Measurements from ENCODE around the gene CAMTA2. TPM values are rescaled to one million over a fixed set of nuclear protein-coding genes. Genes with fewer than 3 reads are reported as not detected.
"Not testable (repeated sequence)": the region's sequence is repeated elsewhere in the genome, so short reads cannot be mapped to it uniquely, and the experiment has no call there.

The CAMTA2 gene
- total RNA-seq, 2 donors from 2014 or later, result 49.1 to 52.2 TPM

GRCh38 chr17:4938688-4939545 lies 48.6 kb downstream of the CAMTA2 start:
- intact Hi-C loops (cut with DNase I, micrococcal nuclease), result no loop called here
- ATAC-seq (peak; percentile 6), DNase-seq (no peak)

DNA sequence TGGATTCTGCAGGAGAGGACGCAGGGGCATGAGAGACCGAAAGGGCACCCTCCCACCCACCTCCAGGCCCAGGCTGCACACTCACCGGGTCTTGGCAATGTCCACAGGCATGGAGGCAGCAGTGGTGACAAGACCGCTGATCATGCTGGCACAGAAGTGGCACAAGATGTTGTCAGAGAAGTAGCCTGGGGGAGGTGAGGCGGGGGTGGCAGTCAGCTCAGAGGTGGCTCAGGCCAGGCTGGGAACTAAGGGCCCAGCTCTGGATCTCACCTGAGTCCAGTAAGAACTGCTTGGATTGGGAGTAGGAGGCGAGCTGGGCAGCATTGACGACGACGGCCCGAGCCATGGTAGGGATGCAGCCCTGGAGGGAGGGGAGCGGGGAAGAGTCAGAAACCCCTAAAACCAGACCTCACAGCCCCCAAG lies 49.4 kb downstream of the CAMTA2 start:
- no peak for DNase-seq
- intact Hi-C loops (cut with DNase I, micrococcal nuclease), result no loop called here
- ATAC-seq, result no peak

DNA sequence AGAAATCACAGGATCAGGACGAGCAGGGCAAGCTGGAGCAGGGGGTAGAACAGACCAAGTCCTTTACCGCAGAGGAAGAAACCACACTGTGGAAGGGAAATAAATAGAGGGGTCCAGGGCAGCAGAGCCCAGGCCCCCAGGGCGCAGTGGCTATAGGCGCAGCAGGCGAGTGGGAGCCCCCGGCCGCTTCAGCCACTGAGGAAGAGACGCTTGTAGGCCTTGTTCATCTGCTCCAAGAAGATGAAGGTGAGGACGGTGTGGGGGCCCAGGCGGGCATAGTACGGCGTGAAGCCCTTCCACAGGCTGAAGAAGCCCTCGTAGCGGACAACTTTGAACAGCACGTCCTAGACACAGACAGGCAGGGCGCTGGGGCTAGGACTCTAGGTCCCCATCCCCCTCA lies 49.9 kb downstream of the CAMTA2 start:
- intact Hi-C loops (cut with DNase I, micrococcal nuclease), result no loop called here
- ATAC-seq (no peak), DNase-seq (no peak)

GRCh38 chr17:4936436-4936835 lies 51.0 kb downstream of the CAMTA2 start:
- ATAC-seq (no peak), DNase-seq (no peak)
- intact Hi-C loops (cut with DNase I, micrococcal nuclease), result no loop called here

- ATAC-seq (no peak), DNase-seq (no peak)
- intact Hi-C loops (cut with DNase I, micrococcal nuclease), result no loop called here
These were observed 51.8 kb downstream of the CAMTA2 start for GRCh38 chr17:4935650-4936049.

DNA sequence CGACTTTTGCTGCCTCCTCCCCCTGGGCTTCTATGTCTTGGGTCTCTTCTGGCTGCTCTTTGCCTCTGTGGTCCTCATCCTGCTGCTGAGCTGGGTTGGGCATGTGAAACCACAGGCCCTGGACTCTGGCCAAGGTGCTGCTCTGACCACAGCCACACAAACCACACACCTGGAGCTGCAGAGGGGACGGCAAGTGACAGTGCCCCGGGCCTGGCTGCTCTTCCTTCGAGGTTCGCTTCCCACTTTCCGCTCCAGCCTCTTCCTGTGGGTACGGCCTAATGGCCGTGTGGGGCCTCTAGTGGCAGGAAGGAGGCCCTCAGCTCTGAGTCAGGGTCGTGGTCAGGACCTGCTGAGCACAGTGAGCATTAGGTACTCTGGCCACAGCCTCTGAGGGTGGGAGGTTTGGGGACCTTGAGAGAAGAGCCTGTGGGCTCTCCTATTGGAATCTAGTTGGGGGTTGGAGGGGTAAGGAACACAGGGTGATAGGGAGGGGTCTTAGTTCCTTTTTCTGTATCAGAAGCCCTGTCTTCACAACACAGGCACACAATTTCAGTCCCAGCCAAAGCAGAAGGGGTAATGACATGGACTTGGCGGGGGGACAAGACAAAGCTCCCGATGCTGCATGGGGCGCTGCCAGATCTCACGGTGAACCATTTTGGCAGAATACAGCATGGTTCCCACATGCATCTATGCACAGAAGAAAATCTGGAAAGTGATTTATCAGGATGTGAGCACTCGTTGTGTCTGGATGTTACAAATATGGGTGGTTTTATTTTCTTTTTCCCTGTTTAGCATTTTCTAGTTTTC lies 53.1 kb downstream of the CAMTA2 start:
- intact Hi-C loops (cut with DNase I, micrococcal nuclease), result no loop called here
- DNase-seq (peak in 1 of 2 donors; percentile 63), ATAC-seq (peak; percentile 26)

- DNase-seq, result no peak
- ATAC-seq, result no peak
- intact Hi-C loops (cut with DNase I, micrococcal nuclease), result no loop called here
These were observed 53.8 kb downstream of the CAMTA2 start for GRCh38 chr17:4933646-4934045.

- ATAC-seq (no peak), DNase-seq (no peak)
- intact Hi-C loops (cut with DNase I, micrococcal nuclease), result no loop called here
These were observed 54.7 kb downstream of the CAMTA2 start for GRCh38 chr17:4932756-4933155.

DNA sequence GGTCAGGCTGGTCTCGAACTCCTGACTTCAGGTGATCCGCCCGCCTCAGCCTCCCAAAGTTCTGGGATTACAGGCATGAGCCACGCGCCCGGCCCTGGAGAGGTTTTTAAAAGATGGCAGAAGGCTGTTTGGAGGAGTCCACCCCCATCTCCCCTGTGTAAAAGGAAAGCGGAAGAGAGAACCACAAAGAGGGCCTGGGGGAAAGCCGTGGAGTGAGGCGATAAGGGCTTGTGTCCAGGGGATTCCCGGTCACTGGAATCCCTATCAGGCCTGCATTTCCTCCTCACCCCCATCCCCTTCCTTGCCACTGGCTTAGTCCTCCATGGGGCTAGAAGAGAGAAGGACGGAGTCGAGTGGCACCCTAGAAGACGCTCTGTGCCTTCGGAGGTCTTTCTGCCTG lies 55.5 kb downstream of the CAMTA2 start, which contains the start of gene GP1BA:
GP1BA (plus strand) TSS at position 315 of the 400 bp plus-strand sequence. CDS start 328 bp downstream, outside the sequence.
- ATAC-seq (no peak), DNase-seq (no peak)
- intact Hi-C loops (cut with DNase I, micrococcal nuclease), result no loop called here

DNA sequence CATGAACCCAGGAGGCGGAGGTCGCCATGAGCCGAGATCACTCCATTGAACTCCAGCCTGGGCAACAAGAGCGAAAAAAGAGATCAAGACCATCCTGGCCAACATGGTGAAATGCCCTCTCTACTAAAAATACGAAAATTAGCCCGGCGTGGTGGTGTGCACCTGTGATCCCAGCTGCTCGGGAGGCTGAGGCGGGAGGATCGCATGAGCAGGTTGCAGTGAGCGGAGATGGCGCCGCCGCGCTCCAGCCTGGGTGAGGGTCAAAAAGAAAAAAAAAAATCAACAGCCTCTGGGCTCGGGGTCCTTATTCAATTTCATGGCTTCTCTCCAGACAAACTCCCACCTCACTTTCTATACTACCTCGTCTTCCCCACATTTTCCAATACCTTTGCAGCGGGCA lies 58.6 kb downstream of the CAMTA2 start:
- ATAC-seq (no peak), DNase-seq (no peak)
- intact Hi-C loops (cut with DNase I, micrococcal nuclease), result no loop called here

GRCh38 chr17:4926577-4927335 lies 60.7 kb downstream of the CAMTA2 start:
- ATAC-seq; DNase-seq; intact Hi-C loops (cut with DNase I, micrococcal nuclease): not testable (repeated sequence)

GRCh38 chr17:4921320-4921719 lies 66.2 kb downstream of the CAMTA2 start:
- intact Hi-C loops (cut with DNase I, micrococcal nuclease), result no loop called here
- no peak for ATAC-seq
- DNase-seq, result no peak

DNA sequence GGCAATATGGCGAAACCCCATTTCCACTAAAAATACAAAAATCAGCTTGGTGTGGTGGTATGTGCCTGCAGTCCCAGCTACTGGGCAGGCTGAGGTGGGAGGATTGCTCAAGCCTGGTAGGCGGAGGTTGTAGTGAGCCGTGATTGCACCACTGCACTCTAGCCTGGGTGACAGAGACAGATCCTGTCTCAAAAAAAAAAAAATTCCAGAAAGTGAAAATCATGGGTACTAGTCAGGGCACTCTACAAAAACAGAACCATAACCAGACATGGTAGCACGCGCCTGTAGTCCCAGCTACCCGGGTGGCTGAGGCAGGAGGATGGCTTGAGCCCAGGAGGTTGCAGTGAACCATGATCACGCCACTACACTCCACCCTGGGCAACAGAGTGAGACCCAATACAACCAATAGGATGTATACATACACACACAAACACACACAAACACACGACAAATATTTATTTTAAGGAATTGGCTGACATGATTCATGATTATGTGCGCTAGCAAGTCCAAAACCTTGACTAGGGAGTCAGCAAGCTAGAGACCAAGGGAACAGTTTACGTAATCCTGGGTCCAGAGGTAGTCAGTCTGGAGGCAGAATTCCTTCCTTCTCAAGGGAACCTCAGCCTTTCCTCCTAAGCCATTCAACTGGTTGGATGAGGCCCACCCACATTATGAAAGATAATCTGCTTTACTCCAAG lies 67.0 kb downstream of the CAMTA2 start:
- intact Hi-C loops (cut with DNase I, micrococcal nuclease), result no loop called here
- ATAC-seq, result no peak

GRCh38 chr17:4919511-4920047 lies 67.9 kb downstream of the CAMTA2 start:
- no peak for DNase-seq
- intact Hi-C loops (cut with DNase I, micrococcal nuclease), result loop anchor here in 1 of 2 donors (10.0 kb wide), 1 partner anchor 65 kb away; the partner anchor contains the start of gene CAMTA2
- ATAC-seq, result no peak

More for the DNA sequence above, 67.0 kb downstream of the CAMTA2 start:
- no peak for DNase-seq

Data from left colon (tissue), 2 donors.